HG03135 (cell line): ENCODE data around the gene ZNF417.
"Not testable (repeated sequence)": the region's sequence is repeated elsewhere in the genome, so short reads cannot be mapped to it uniquely, and the experiment has no call there.

ENCODE experiments used
- ATAC-seq: cut with Tn5 transposase; IDR thresholded peaks from one replicate; pipeline ENCODE4 v1.9.1; 2021; ENCODE audit warnings: mild to moderate bottlenecking, moderate library complexity; ENCODE audit not compliant: unreplicated experiment

ZNF417 gene

DNA sequence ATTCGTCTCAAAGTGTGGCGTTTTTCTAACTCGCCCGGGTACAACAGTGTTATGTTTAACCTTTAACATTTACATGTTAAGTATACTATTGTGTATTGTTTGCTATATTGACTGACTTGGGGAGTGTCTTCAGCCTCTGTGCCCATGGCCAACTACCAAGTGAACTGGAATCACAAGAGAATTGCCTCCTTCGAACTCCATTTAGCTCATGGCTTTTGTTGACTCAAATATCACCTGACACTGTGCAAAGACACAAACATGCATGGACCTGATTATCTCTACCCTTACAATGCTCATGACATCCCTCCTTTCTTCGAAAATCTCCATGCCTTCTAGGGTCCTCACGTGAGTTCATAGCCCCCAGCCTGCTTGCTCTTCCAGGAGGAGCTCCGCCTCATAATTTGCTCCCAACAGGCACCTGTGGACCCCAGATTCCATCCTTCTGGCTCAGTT lies 28.3 kb downstream of the ZNF417 start:
- ATAC-seq = peak; percentile 6

DNA sequence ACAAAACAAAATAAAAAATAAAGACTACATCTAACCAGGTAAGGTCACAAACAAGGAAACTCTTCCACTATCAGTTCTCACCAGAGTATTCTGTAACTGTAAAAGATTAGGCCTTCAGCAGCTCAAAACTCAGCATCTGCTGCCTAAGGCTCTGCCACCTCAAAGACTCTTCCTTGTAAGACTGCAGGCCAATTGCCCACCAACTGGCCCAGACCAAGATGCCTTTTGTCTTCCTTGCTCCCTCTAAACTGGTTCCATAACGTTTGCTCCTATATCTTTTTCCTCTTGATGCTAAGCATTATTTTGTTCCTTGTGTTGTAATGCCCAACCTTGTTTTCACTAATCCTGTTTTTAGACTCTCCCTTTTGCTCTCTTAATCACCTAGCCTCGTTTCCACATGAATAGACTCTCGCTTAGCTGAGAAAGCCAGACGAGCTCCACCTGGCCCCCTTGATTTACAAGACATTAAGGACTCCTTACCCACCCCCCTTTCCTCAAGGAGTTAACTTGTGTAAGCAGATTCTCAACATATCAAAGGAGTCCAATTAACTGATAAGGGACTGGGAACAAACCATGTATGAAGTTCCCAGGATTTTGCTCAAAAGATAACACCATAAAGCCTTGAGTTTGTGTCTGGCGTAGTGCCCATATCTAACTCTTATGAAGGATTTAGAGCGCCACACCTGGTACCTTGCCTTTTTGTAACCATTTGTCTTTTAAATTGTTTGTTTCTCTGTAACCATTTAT lies 29.0 kb downstream of the ZNF417 start:
- ATAC-seq = no peak

DNA sequence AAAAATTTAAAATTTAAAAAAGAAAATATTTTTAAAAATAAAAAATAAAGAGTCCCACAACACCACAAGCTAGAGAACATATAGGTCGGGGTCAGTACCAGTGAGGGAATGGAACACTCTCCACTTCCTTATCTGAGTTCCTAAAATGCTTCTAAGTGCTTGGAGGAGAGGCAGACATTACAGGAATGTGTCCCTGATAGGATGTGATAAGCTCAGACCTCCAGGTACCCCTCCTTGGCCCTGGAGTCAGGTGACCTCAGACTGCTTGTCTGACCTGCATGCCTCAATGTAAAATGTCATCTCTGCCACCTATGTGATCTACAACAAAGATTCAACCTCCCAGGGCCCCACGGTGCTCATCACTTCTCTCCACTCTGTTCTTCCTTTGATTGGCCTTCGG lies 30.3 kb downstream of the ZNF417 start:
- ATAC-seq = no peak

DNA sequence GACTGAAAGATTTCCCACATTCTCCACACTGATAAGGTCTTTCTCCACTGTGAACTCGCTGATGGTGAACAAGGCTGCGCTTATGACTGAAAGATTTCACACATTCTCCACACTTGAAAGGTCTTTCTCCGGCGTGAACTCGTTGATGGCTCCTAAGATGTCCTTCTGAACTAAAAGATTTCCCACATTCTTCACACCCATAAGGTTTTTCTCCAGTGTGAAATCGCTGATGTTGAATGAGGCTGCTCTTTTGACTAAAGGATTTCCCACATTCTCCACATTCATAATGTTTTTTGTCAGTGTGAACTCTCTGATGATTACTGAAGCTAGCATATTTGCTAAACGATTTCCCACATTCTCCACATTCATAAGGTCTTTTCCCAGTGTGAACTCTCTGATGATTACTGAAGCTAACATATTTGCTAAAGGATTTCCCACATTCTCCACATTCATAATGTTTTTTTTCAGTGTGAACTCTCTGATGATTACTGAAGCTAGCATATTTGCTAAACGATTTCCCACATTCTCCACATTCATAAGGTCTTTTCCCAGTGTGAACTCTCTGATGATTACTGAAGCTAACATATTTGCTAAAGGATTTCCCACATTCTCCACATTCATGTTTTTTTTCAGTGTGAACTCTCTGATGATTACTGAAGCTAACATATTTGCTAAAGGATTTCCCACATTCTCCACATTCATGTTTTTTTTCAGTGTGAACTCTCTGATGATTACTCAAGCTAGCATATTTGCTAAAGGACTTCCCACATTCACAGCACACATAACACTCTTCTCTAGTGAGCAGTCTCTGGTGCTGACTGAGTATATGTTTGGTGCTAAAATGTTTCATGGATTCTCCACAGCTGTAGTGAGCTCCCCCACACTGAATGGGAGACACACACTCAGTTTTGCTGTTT lies 42.3 kb downstream of the ZNF417 start:
- ATAC-seq = not testable (repeated sequence)

DNA sequence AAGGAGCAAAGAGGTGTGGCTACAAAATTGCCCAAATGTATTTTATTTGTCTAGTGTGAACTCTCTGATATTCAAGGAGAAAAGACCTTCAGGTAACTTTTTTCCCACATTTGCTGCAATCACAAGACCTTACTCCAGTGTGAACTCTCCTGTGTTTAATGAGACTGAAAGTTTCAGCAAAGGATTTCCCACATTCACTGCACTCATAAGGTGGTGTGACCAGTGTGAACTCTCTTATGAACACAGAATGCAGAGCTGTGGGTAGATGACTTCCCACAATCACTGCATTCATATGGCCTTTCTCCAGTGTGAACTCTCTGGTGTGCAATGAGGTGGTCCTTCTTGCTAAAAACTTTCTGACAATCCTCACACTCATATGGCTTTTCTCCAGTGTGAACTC lies 43.9 kb downstream of the ZNF417 start:
- ATAC-seq = no peak

DNA sequence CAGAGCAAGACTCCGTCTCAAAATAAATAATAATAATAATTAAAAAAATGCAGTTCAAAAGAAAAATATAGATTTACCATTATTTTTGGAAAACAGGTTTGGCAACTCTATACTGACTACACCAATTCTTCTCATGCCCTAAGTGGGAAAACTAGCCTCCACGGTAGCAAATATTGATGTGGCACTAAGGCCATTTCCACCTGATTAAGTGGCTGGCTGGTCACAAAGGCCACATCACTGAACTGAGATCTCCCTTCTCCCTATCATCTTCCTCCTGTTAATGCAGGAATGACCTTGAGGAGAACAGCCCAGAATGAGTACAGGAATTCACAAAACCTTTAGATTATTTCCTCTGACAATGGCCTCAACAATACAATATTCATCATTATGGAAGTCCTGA lies 46.2 kb downstream of the ZNF417 start:
- no peak for ATAC-seq

DNA sequence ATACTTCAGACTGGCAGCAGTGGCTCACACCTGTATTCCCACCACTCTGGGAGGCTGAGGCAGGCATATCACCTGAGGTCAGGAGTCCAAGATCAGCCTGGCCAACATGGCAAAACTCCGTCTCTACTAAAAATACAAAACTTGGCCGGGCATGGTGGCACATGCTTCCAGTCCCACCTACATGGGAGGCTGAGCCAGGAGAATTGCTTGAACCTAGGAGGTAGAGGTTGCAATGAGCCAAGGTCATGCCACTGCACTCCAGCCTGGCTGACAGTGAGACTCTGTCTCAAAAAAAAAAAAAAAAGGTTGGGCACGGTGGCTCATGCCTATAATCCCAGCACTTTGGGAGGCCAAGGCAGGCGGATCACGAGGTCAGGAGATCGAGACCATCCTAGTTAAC lies 46.7 kb downstream of the ZNF417 start:
- ATAC-seq = not testable (repeated sequence)

DNA sequence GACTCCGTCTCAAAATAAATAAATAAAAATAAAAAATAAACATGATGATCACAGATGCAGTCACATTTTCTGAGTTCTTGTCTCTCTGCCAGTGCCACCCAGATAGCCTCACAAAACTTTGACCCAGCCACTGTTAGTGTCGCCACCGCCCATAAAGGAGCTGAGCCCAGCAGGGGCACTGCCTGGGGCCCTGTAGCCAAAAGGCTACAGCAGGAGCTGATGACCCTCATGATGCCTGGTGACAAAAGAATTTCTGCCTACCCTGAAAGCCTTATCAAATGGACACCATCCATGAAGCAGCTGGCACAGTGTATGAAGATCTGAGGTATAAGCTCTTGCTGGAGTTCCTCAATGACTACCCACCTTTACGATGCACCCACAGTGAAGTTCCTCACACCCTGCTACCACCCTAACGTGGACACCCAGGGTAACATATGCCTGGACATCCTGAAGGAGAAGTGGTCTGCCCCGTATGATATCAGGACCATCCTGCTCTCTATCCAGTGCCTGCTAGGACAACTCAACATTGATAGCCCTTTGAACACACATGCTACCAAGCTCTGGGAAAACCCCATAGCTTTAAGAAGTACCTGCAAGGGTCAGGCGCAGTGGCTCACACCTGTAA lies 48.4 kb downstream of the ZNF417 start:
- no peak for ATAC-seq
